HCT116 (cell line): ENCODE results near the gene PRDX3. TPM values are rescaled to one million over a fixed set of nuclear protein-coding genes. Genes with fewer than 3 reads are reported as not detected.

Experiments used
- ATAC-seq: fragments of 200-7000 bp; cut with Tn5 transposase; 2 replicates; pipeline ENCODE4 v1.9.1; 2020; ENCODE audit warnings: mild to moderate bottlenecking, moderate library complexity
- BruUV-seq: library from RNA; stranded (reverse); fragments of 400-500 nt; replicated peaks from 2 replicates; lab custom pipeline; 2021; lab: Mats Ljungman, UMichigan
- CTCF ChIA-PET: fragments of 300-600 bp; sonication (Branson Sonifier 250); formaldehyde crosslinking; loops from one replicate; lab custom pipeline; 2021; ENCODE audit warnings: antibody characterized with exemption; lab: Charles Lee
- POLR2A ChIA-PET: fragments of 300-600, 350-600 bp; sonication (Branson Sonifier 250); formaldehyde crosslinking; loops from one replicate; lab custom pipeline; 2021; ENCODE audit warnings: antibody characterized with exemption; lab: Charles Lee
- RAD21 ChIA-PET, 2 experiments: fragments of 300-600 bp; sonication (Branson Sonifier 250); formaldehyde crosslinking; loops; one replicate each; lab custom pipeline; 2023; ENCODE audit warnings: low total read pairs in 2 of 2; ENCODE audit not compliant: uncharacterized antibody in 2 of 2, unreplicated experiment in 2 of 2, low non-redundant PET in 1 of 2; lab: Charles Lee
- DNase-seq: peaks from one replicate; pipeline ENCODE4 v3.0.0-alpha.2; 2010; ENCODE audit warnings: low read depth, low spot score
- H2AFZ ChIP-seq: fragments of 200-600 bp; shearing (Covaris generic), sonication (generic); 2 replicates; pipeline ENCODE4 v1.6.1; 2017; ENCODE audit warnings: low read depth, mixed run types, mixed read lengths, antibody characterized with exemption, low read length; ENCODE audit not compliant: poor library complexity, severe bottlenecking
- H3K27ac ChIP-seq: 2 replicates; pipeline ENCODE4 v1.5.1; 2012; ENCODE audit warnings: low read depth, low read length
- H3K27me3 ChIP-seq: fragments of 200-600 bp; sonication (generic); 2 replicates; pipeline ENCODE4 v1.6.1; 2016; ENCODE audit warnings: mixed run types, low read length, mixed read lengths; ENCODE audit not compliant: insufficient read depth
- H3K36me3 ChIP-seq, 2 experiments: fragments of 200-500 bp in 1 of 2; fragments of 200-600 bp in 1 of 2; sonication (Bioruptor generic) in 1 of 2; sonication (generic) in 1 of 2; 2 replicates each; pipeline versions ENCODE4 v1.5.1 to v1.6.1; 2014 to 2016; ENCODE audit warnings: low read length in 2 of 2, inconsistent platforms in 1 of 2, mixed read lengths in 1 of 2, mixed run types in 1 of 2; ENCODE audit not compliant: insufficient read depth in 2 of 2, control insufficient read depth in 1 of 2
- H3K4me1 ChIP-seq, 2 experiments: fragments of 200-600 bp in 1 of 2; sonication (generic) in 1 of 2; 2 replicates each; pipeline versions ENCODE4 v1.5.1 to v1.6.1; 2012 to 2017; ENCODE audit warnings: low read length in 2 of 2, inconsistent platforms in 1 of 2, mild to moderate bottlenecking in 1 of 2, mixed read lengths in 1 of 2, mixed run types in 1 of 2, moderate library complexity in 1 of 2; ENCODE audit not compliant: insufficient read depth in 2 of 2, control insufficient read depth in 1 of 2
- H3K4me2 ChIP-seq: fragments of 200-600 bp; sonication (generic); 2 replicates; pipeline ENCODE4 v1.6.1; 2017; ENCODE audit warnings: mixed run types, low read length, mixed read lengths
- H3K4me3 ChIP-seq, 2 experiments: fragments of 200-600 bp in 1 of 2; sonication (generic) in 1 of 2; replicated peaks in 1 of 2; 2 replicates each; pipeline ENCODE4 v1.5.1; 2011 to 2016; ENCODE audit warnings: low read length in 2 of 2, control low read depth in 1 of 2, low read depth in 1 of 2, mild to moderate bottlenecking in 1 of 2, mixed read lengths in 1 of 2, mixed run types in 1 of 2
- H3K79me2 ChIP-seq: fragments of 200-600 bp; sonication (generic); 2 replicates; pipeline ENCODE4 v1.6.1; 2017; ENCODE audit warnings: mild to moderate bottlenecking, mixed run types, low read length, moderate library complexity, mixed read lengths; ENCODE audit not compliant: insufficient read depth
- H3K9ac ChIP-seq: fragments of 200-600 bp; sonication (generic); 2 replicates; pipeline ENCODE4 v1.6.1; 2016; ENCODE audit warnings: low read length, mixed read lengths
- H3K9me2 ChIP-seq: fragments of 200-600 bp; sonication (generic), shearing (Covaris generic); 2 replicates; pipeline ENCODE4 v1.6.1; 2017; ENCODE audit warnings: mixed run types, mild to moderate bottlenecking, moderate library complexity; ENCODE audit not compliant: insufficient read depth
- H3K9me3 ChIP-seq, 2 experiments: fragments of 200-500 bp in 1 of 2; fragments of 200-600 bp in 1 of 2; sonication (Bioruptor generic) in 1 of 2; sonication (generic) in 1 of 2; 2 replicates each; pipeline ENCODE4 v1.6.1; 2014 to 2017; ENCODE audit warnings: low read length in 2 of 2, mixed read lengths in 2 of 2, inconsistent platforms in 1 of 2, low read depth in 1 of 2, mild to moderate bottlenecking in 1 of 2, mixed run types in 1 of 2, moderate library complexity in 1 of 2; ENCODE audit not compliant: control insufficient read depth in 1 of 2, insufficient read depth in 1 of 2
- H4K20me1 ChIP-seq: fragments of 200-600 bp; sonication (generic), shearing (Covaris generic); 2 replicates; pipeline ENCODE4 v1.6.1; 2017; ENCODE audit warnings: mixed run types, mild to moderate bottlenecking, moderate library complexity; ENCODE audit not compliant: insufficient read depth
- ATF3 ChIP-seq: IDR thresholded peaks from 2 replicates; pipeline ENCODE4 v1.6.1; 2012
- CBX3 ChIP-seq: IDR thresholded peaks from 2 replicates; pipeline ENCODE4 v1.6.1; 2012; ENCODE audit warnings: low read depth
- CEBPB ChIP-seq: IDR thresholded peaks from 2 replicates; pipeline ENCODE4 v1.6.1; 2012; ENCODE audit warnings: low read depth
- EGR1 ChIP-seq: IDR thresholded peaks from 2 replicates; pipeline ENCODE4 v1.6.1; 2012; ENCODE audit warnings: low read depth
- ELF1 ChIP-seq: IDR thresholded peaks from 2 replicates; pipeline ENCODE4 v1.6.1; 2012; ENCODE audit warnings: low read depth, borderline replicate concordance
- EZH2 ChIP-seq: fragments of 200-600 bp; sonication (generic); IDR thresholded peaks from 2 replicates; pipeline ENCODE4 v1.6.1; 2017; ENCODE audit warnings: antibody characterized with exemption, mixed run types
- JUND ChIP-seq: IDR thresholded peaks from 2 replicates; pipeline ENCODE4 v1.6.1; 2012
- MAX ChIP-seq: IDR thresholded peaks from 2 replicates; pipeline ENCODE4 v1.6.1; 2012
- POLR2A ChIP-seq: IDR thresholded peaks from 2 replicates; pipeline ENCODE4 v1.7.0; 2011; ENCODE audit warnings: borderline replicate concordance; ENCODE audit not compliant: insufficient read depth, insufficient read length; ENCODE audit errors: extremely low read depth
- POLR2AphosphoS5 ChIP-seq: IDR thresholded peaks from 2 replicates; pipeline ENCODE4 v1.6.1; 2011; ENCODE audit warnings: mild to moderate bottlenecking, low read depth, low read length, moderate library complexity
- RAD21 ChIP-seq: IDR thresholded peaks from 2 replicates; pipeline ENCODE4 v1.6.1; 2012; ENCODE audit warnings: low read depth, mild to moderate bottlenecking
- SIN3A ChIP-seq: IDR thresholded peaks from 2 replicates; pipeline ENCODE4 v1.6.1; 2012; ENCODE audit warnings: low read depth
- SP1 ChIP-seq: IDR thresholded peaks from 2 replicates; pipeline ENCODE4 v1.6.1; 2012; ENCODE audit warnings: low read depth
- TCF7L2 ChIP-seq: IDR thresholded peaks from 2 replicates; pipeline ENCODE4 v1.7.0; 2011; ENCODE audit warnings: borderline replicate concordance, inconsistent platforms; ENCODE audit not compliant: insufficient read depth, insufficient read length; ENCODE audit errors: extremely low read depth
- YY1 ChIP-seq: IDR thresholded peaks from 2 replicates; pipeline ENCODE4 v1.6.1; 2011; ENCODE audit warnings: low read length, low read depth, moderate library complexity, mild to moderate bottlenecking; ENCODE audit not compliant: insufficient replicate concordance; ENCODE audit errors: extremely low read depth
- ZBTB33 ChIP-seq: IDR thresholded peaks from 2 replicates; pipeline ENCODE4 v1.6.1; 2011; ENCODE audit warnings: mild to moderate bottlenecking, low read length, moderate library complexity; ENCODE audit not compliant: insufficient replicate concordance; ENCODE audit errors: extremely low read depth
- ZFX ChIP-seq: fragments of 450-650 bp; IDR thresholded peaks from 2 replicates; pipeline ENCODE4 v1.6.1; 2017
- ZNF274 ChIP-seq: fragments of 200-500 bp; sonication (Bioruptor generic); IDR thresholded peaks from 2 replicates; pipeline ENCODE4 v1.6.1; 2014; ENCODE audit warnings: mild to moderate bottlenecking, low read depth, low read length, inconsistent platforms
- intact Hi-C: fragments of 100-400 bp; cut with micrococcal nuclease; formaldehyde crosslinking; loops from 2 replicates; pipeline ENCODE4 v1.10.0; 2022
- total RNA-seq: library from RNA; stranded (reverse); gene quantifications from one replicate; pipeline ENCODE4 v1.2.1, GENCODE V29; 2021; ENCODE audit not compliant: unreplicated experiment
- TF ChIP-seq, protein P1 (sequence below), 3 experiments: fragments of 200-600 bp in 1 of 3; sonication (generic) in 1 of 3; IDR thresholded peaks in 2 of 3; conservative IDR thresholded peaks in 1 of 3; 2 replicates each; pipeline ENCODE4 v1.5.1; 2012 to 2017; ENCODE audit warnings: low read depth in 2 of 3, low read length in 2 of 3, antibody characterized with exemption in 1 of 3, borderline replicate concordance in 1 of 3, control low read depth in 1 of 3, mild to moderate bottlenecking in 1 of 3, mixed read lengths in 1 of 3, mixed run types in 1 of 3, moderate library complexity in 1 of 3; ENCODE audit not compliant: insufficient read depth in 1 of 3

PRDX3 gene
- total RNA-seq, 1 experiment from 2014 or later: 281 TPM

DNA sequence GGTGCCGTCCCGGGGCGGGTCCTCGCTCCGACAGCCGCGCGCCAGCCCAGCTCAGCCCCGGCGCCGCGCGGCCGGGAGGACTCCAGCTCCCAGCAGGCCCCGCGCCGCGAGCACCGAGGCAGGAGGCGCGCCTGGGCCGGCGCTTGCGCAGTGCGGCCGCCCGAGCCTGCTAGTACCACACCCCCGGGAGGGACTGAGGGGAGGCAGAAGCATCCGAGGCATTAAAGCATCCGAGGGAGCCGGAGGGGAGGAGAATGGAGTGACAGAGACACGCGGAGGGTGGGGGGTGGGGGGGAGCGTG lies 28.7 kb upstream of the PRDX3 start, which contains the start of gene GRK5 (continued):
- no peak for TF ChIP-seq ATF3
- no peak for TF ChIP-seq ELF1

DNA sequence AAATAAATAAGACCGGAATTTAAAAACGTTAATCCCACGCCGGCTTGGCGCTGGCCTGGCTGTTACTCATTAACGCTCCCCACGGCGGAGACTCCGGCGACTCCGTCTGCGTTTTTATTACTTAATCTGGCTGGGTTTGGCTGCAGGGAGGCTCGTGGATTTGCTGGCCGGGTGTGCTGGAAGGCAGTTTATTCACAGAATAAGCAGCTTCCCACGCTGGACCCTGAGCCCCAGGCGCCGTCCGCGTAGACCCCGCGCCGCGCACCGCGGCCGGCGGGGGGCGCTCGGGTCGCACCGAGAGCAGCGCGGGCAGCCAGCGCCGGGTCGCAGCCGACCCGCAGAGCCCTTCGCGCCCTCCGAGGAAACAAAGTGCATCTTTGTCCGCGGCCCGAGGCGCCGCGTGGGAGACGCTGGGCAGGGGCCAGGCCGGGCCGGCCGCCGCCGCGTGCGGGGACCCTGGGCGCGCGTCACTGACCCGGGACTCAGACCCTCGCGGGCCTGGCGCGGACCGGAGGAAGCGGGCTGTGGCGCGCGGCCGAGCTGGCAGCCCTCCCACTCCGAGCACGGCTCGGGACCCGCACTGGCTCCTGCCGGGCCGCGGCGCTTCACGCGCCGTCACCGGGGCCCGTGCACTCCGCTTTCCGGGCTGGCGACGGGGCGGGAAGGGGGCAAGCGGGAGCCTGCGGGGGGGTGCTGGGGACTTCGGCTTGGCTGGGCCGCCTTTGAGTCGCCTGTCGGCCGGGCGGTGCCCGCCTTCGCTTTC lies 28.2 kb upstream of the PRDX3 start:
- BruUV-seq: no TSS peak
- Histone ChIP-seq H3K9ac (peak overlapping the region; percentile 73), H3K4me2 (peak overlapping the region; percentile 92), H3K9me2 (no peaks in the 10 kb centered on the region), H3K27me3 (no peaks in the 10 kb centered on the region), H3K4me1 (peaks cover 20 to 36% of the 10 kb centered on the region in 2 experiments; a peak in 3 of 4 replicates), H3K9me3 (no peaks in the 10 kb centered on the region), H3K4me3 (peak overlapping the region; percentile 48 to 69), H3K79me2 (no peaks in the 10 kb centered on the region), H3K36me3 (no peaks in the 10 kb centered on the region), H3K27ac (peak overlapping the region; percentile 84), H2AFZ (no peak overlapping the region), H4K20me1 (no peaks in the 10 kb centered on the region)
- ChIA-PET POLR2A (interaction anchor here (0.6 to 1.8 kb wide), 12 partner anchors 9 to 666 kb away, joined by 3 to 10 read pairs (median 3); partner anchors contain the start of genes MCMBP, RGS10 and TIAL1), CTCF (interaction anchor here (0.7 to 4.3 kb wide), 24 partner anchors 8 to 336 kb away, joined by 3 to 37 read pairs (median 6); partner anchors contain the start of gene RGS10), RAD21 (interaction anchor here (0.6 to 2.4 kb wide), 14 partner anchors 47 to 283 kb away, joined by 3 to 12 read pairs (median 3); no protein-coding TSS in a partner anchor)
- intact Hi-C loops: loop anchor here (1.0 to 5.0 kb wide), 3 partner anchors 111 to 391 kb away; partner anchors contain the start of gene TIAL1
- DNase-seq (no peak), ATAC-seq (peak; percentile 72)
- no peak for TF ChIP-seq EZH2
- no peak for TF ChIP-seq JUND
- no peak for TF ChIP-seq ATF3
- TF ChIP-seq MAX: peak; percentile 4; the same call in 1 of the 2 replicates
- no peak for TF ChIP-seq EGR1
- peak; percentile 7 for TF ChIP-seq POLR2A
- TF ChIP-seq CEBPB: no peak
- TF ChIP-seq CBX3: no peak
- no peak for TF ChIP-seq ELF1
- no peak; the same call in 1 of the 2 replicates for TF ChIP-seq SIN3A
- no peak for TF ChIP-seq ZNF274
- peak; percentile 84 for TF ChIP-seq RAD21
- no peak for TF ChIP-seq ZBTB33
- TF ChIP-seq, protein P1, sequence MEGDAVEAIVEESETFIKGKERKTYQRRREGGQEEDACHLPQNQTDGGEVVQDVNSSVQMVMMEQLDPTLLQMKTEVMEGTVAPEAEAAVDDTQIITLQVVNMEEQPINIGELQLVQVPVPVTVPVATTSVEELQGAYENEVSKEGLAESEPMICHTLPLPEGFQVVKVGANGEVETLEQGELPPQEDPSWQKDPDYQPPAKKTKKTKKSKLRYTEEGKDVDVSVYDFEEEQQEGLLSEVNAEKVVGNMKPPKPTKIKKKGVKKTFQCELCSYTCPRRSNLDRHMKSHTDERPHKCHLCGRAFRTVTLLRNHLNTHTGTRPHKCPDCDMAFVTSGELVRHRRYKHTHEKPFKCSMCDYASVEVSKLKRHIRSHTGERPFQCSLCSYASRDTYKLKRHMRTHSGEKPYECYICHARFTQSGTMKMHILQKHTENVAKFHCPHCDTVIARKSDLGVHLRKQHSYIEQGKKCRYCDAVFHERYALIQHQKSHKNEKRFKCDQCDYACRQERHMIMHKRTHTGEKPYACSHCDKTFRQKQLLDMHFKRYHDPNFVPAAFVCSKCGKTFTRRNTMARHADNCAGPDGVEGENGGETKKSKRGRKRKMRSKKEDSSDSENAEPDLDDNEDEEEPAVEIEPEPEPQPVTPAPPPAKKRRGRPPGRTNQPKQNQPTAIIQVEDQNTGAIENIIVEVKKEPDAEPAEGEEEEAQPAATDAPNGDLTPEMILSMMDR (IDR thresholded peaks at IDR 0.05 in 2 of 3, conservative IDR thresholded peaks at IDR 0.05 in 1 of 3; ENCODE audit: borderline replicate concordance in 1 of 3, insufficient read depth in 1 of 3, low read depth in 2 of 3, low read length in 2 of 3): peak; percentile 62 to 87 (median 69)
- no peak for TF ChIP-seq POLR2AphosphoS5
- TF ChIP-seq YY1: peak; percentile 24
- TF ChIP-seq ZFX: peak; percentile 88
- TF ChIP-seq TCF7L2: no peak
- no peak for TF ChIP-seq SP1
